ENCODE data around the gene GPC1. TPM values are rescaled to one million over a fixed set of nuclear protein-coding genes. Genes with fewer than 3 reads are reported as not detected.

GPC1 gene
- total and polyA plus RNA-seq, 8 donors = 6.3 to 117 (median 23.2) TPM

GRCh38 chr2:240500561-240501423 lies 65.3 kb downstream of the GPC1 start:
- no peak for TF ChIP-seq POLR2A (IDR thresholded peaks at IDR 0.05)
- no peak for TF ChIP-seq EP300 (IDR thresholded peaks at IDR 0.05)
- no peak for TF ChIP-seq POLR2AphosphoS5 (IDR thresholded peaks at IDR 0.05)
- TF ChIP-seq CTCF (IDR thresholded peaks at IDR 0.05) = no peak
- H3K4me3 ChIP-seq = no peak overlapping the region
- no peak overlapping the region for H3K27ac ChIP-seq
- no peaks in the 10 kb centered on the region for H3K9me3 ChIP-seq
- intact Hi-C loops (cut with DNase I; ENCODE audit: low total_unique reads) = loop anchor here (10.0 kb wide), 1 partner anchor 204 kb away; no protein-coding TSS in a partner anchor
- no peaks in the 10 kb centered on the region for H3K4me1 ChIP-seq
- H3K27me3 ChIP-seq = no peaks in the 10 kb centered on the region
- H3K36me3 ChIP-seq = peaks cover 0 to 57% (median 51%) of the 10 kb centered on the region in 4 donors
- peak in 1 of 2 donors; percentile 24 for DNase-seq
- WGBS, 5 donors = 93 to 96% (median 95%) methylated on average over 24 of the region's 24 CpGs

GRCh38 chr2:240501531-240501991 lies 66.1 kb downstream of the GPC1 start:
- H3K4me3 ChIP-seq = no peak overlapping the region
- WGBS, 5 donors = 87 to 96% (median 88%) methylated on average over 8 to 13 of the region's 13 CpGs
- peaks cover 0 to 54% (median 48%) of the 10 kb centered on the region in 4 donors for H3K36me3 ChIP-seq
- H3K27ac ChIP-seq = no peak overlapping the region
- H3K4me1 ChIP-seq = no peaks in the 10 kb centered on the region
- H3K9me3 ChIP-seq = no peaks in the 10 kb centered on the region
- H3K27me3 ChIP-seq = no peaks in the 10 kb centered on the region
- intact Hi-C loops (cut with DNase I; ENCODE audit: low total_unique reads) = loop anchor here (10.0 kb wide), 1 partner anchor 203 kb away; no protein-coding TSS in a partner anchor
- no peak for TF ChIP-seq POLR2AphosphoS5 (IDR thresholded peaks at IDR 0.05)
- no peak for TF ChIP-seq POLR2A (IDR thresholded peaks at IDR 0.05)
- TF ChIP-seq EP300 (IDR thresholded peaks at IDR 0.05) = no peak
- no peak for TF ChIP-seq CTCF (IDR thresholded peaks at IDR 0.05)
- DNase-seq = peak in 1 of 2 donors; percentile 17

GRCh38 chr2:240502059-240502429 lies 66.6 kb downstream of the GPC1 start:
- Histone ChIP-seq H3K4me3 (no peak overlapping the region), H3K9me3 (no peaks in the 10 kb centered on the region), H3K27ac (no peak overlapping the region), H3K27me3 (no peaks in the 10 kb centered on the region), H3K4me1 (no peaks in the 10 kb centered on the region), H3K36me3 (peaks cover 0 to 49% (median 44%) of the 10 kb centered on the region in 4 donors)
- TF ChIP-seq CTCF (IDR thresholded peaks at IDR 0.05) = no peak
- TF ChIP-seq POLR2AphosphoS5 (IDR thresholded peaks at IDR 0.05) = no peak
- no peak for TF ChIP-seq EP300 (IDR thresholded peaks at IDR 0.05)
- no peak for TF ChIP-seq POLR2A (IDR thresholded peaks at IDR 0.05)
- WGBS, 5 donors = 82 to 100% (median 88%) methylated on average over 3 to 5 of the region's 5 CpGs
- DNase-seq = peak in 1 of 2 donors; percentile 16
- intact Hi-C loops (cut with DNase I; ENCODE audit: low total_unique reads) = loop anchor here (10.0 kb wide), 1 partner anchor 203 kb away; no protein-coding TSS in a partner anchor

- H3K27ac ChIP-seq = no peak overlapping the region
Measured at GRCh38 chr2:240502430-240503121, 67.1 kb downstream of the GPC1 start.

More at GRCh38 chr2:240502430-240503121, 67.1 kb downstream of the GPC1 start:
- TF ChIP-seq CTCF (IDR thresholded peaks at IDR 0.05) (no peak), POLR2A (IDR thresholded peaks at IDR 0.05) (no peak), POLR2AphosphoS5 (IDR thresholded peaks at IDR 0.05) (no peak), EP300 (IDR thresholded peaks at IDR 0.05) (no peak)
- Histone ChIP-seq H3K27me3 (no peaks in the 10 kb centered on the region), H3K4me1 (no peaks in the 10 kb centered on the region), H3K36me3 (peaks cover 0 to 47% (median 41%) of the 10 kb centered on the region in 4 donors), H3K4me3 (no peak overlapping the region), H3K9me3 (no peaks in the 10 kb centered on the region)
- intact Hi-C loops (cut with DNase I; ENCODE audit: low total_unique reads) = loop anchor here (10.0 kb wide), 1 partner anchor 202 kb away; no protein-coding TSS in a partner anchor
- peak in 1 of 2 donors; percentile 21 for DNase-seq
- WGBS, 5 donors = 88 to 92% (median 92%) methylated on average over 13 to 14 of the region's 14 CpGs
